HK-2 (cell line): ENCODE results near the gene THAP8.

ENCODE experiments used
- DNase-seq: peaks from one replicate; pipeline ENCODE4 v3.0.0-alpha.2; 2018; ENCODE audit not compliant: unreplicated experiment

The THAP8 gene

GRCh38 chr19:35995048-35995993 lies 58.8 kb downstream of the THAP8 start, which contains the start of gene SDHAF1:
SDHAF1 (plus strand) TSS chr19:35995188; CDS start chr19:35995275, 87 bp downstream.
- DNase-seq: peak; percentile 94

GRCh38 chr19:35993923-35994598 lies 60.0 kb downstream of the THAP8 start:
- DNase-seq: no peak

- no peak for DNase-seq
Observed at GRCh38 chr19:35992907-35993765, 60.9 kb downstream of the THAP8 start.

GRCh38 chr19:35991731-35992450 lies 62.2 kb downstream of the THAP8 start:
- DNase-seq: peak; percentile 59

DNA sequence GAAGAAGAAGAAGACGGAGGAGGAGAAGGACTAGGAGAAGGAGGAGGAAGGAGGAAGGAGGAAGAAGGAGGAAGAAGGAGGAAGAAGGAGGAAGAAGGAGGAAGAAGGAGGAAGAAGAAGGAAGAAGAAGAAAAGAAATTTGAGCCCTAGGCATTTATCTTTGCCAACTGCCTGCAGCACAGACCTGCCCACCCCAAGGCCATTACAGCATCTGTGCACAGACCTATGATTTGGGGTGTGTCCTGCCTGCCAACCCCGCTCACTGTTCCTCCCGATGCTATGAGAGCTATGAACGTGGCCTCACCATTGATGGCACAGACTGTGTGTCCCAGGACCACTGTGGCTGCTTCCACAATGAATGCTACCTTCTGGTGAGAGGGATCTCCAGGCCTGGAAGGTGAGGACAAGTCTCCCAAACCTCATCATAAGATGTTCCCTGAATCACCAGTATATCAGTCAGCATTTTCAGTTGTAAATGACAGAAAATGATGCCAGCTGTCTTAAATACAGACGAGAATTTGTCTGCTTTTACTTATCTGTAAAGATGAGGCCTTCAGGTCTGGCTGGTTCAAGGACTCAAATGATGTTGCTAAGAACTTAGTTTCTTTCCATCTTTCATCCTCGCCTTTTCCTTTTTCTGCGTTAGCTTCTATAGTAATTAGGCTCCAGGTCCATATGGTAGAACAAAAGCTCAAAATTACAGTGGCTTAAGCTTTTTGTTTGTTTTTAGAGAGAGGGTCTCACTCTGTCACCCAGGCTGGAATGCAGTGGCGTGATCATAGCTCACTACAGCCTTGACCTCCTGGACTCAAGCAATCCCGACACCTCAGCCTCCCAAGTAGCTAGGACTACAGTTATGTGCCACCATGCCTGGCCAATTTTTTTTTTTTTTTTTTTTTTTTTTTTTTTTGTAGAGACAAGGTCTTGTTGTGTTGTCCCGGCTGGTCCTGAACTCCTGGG lies 63.0 kb downstream of the THAP8 start:
- no peak for DNase-seq

DNA sequence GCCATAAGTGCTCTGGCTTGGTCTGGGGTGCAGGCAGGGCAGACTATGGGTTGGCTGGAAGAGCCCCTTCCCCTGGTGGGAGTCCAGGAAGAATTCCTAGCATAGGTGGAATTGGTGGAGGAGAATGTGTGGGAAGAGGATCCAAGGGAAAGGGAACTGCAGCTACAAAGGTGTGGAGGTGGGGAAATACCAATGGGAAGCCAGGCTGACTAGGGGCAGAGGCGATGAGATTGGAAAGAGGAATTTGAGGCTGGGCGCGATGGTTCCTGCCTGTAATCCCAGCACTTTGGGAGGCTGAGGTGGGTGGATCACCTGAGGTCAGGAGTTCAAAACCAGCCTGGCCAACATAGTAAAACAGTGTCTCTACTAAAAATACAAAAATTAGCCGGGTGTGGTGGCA lies 63.9 kb downstream of the THAP8 start:
- no peak for DNase-seq

- no peak for DNase-seq
Observed at GRCh38 chr19:35988824-35989223, 65.3 kb downstream of the THAP8 start.

DNA sequence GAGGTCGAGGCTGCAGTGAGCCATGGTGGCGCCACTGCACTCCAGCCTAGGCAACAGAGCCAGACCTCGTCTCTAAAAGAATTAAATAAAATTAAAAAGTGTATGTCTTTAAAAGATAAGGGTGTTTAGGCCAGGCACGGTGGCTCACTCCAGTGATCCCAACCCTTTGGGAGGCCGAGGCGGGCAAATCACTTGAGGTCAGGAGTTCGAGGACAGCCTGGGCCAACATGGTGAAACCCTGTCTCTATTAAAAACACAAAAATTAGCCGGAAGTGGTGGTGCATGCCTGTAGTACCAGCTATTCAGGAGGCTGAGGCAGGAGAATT lies 66.6 kb downstream of the THAP8 start:
- no peak for DNase-seq

GRCh38 chr19:35986664-35987570 lies 67.2 kb downstream of the THAP8 start:
- no peak for DNase-seq

GRCh38 chr19:35986111-35986510 lies 68.0 kb downstream of the THAP8 start:
- DNase-seq: no peak
